ENCODE data around the gene GRID2. TPM values are rescaled to one million over a fixed set of nuclear protein-coding genes. Genes with fewer than 3 reads are reported as not detected.

GRID2 gene
- total and polyA plus RNA-seq, 2 of the 13 experiments (the other 11 are each of a cell fraction or from before 2014, with no cell fraction given): not detected

DNA sequence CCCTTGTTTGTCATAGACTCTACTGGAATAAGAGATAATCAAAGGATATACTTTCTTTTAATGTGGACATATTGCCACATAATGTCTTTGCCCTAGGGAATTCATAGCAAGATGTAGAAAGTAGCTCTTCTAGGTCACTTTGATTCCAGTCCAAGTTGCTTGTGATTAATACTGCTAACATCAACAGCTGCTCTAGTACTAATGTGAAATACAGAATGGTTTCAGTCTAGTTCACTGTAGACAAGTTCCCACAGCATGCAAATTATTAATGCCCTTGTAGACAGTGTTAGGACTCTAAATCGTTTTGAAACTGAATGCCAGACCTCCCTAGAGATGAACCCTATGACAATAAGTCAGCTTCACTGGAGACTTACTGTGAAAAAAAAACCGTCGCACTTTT lies 1030.2 kb downstream of the GRID2 start:
- H3K36me3 ChIP-seq (replicated peaks in 1 of 2; ENCODE audit: control insufficient read depth in 1 of 2, insufficient read depth in 2 of 2, low read length in 2 of 2): no peaks in the 10 kb centered on the region
- no peak overlapping the region for H2AFZ ChIP-seq (ENCODE audit: low read length)
- no peak overlapping the region for H3K27ac ChIP-seq (ENCODE audit: extremely low read length, insufficient read depth, low read length)
- no peak overlapping the region for H3K4me3 ChIP-seq (replicated peaks in 1 of 3; ENCODE audit: insufficient read depth in 1 of 3, low read depth in 2 of 3, low read length in 3 of 3)
- H3K4me2 ChIP-seq (ENCODE audit: low read depth, low read length): no peak overlapping the region
- no peaks in the 10 kb centered on the region for H3K79me2 ChIP-seq (ENCODE audit: insufficient read depth, low read length)
- H3K9me3 ChIP-seq (ENCODE audit: low read length): no peaks in the 10 kb centered on the region
- no peak for DNase-seq (ENCODE audit: low spot score)
- no peak for ATAC-seq
- 53% methylated on average over 3 of the region's 3 CpGs for WGBS (ENCODE audit: low lambda C conversion rate)
- FAIRE-seq: no peak
- intact Hi-C loops (cut with micrococcal nuclease; ENCODE audit: unreplicated experiment) (no loop called here), in situ Hi-C loops (cut with HindIII; ENCODE audit: extremely low pct_ligation_motif_present, low pct_unique_long_range_greater_than_20kb) (no loop called here)
- H3K4me1 ChIP-seq (ENCODE audit: insufficient read depth, low read length): no peaks in the 10 kb centered on the region
- TF ChIP-seq, protein P1, sequence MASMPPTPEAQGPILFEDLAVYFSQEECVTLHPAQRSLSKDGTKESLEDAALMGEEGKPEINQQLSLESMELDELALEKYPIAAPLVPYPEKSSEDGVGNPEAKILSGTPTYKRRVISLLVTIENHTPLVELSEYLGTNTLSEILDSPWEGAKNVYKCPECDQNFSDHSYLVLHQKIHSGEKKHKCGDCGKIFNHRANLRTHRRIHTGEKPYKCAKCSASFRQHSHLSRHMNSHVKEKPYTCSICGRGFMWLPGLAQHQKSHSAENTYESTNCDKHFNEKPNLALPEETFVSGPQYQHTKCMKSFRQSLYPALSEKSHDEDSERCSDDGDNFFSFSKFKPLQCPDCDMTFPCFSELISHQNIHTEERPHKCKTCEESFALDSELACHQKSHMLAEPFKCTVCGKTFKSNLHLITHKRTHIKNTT (CRISPR knock-in tag; IDR thresholded peaks at IDR 0.05): no peak
- TF ChIP-seq, protein P2, sequence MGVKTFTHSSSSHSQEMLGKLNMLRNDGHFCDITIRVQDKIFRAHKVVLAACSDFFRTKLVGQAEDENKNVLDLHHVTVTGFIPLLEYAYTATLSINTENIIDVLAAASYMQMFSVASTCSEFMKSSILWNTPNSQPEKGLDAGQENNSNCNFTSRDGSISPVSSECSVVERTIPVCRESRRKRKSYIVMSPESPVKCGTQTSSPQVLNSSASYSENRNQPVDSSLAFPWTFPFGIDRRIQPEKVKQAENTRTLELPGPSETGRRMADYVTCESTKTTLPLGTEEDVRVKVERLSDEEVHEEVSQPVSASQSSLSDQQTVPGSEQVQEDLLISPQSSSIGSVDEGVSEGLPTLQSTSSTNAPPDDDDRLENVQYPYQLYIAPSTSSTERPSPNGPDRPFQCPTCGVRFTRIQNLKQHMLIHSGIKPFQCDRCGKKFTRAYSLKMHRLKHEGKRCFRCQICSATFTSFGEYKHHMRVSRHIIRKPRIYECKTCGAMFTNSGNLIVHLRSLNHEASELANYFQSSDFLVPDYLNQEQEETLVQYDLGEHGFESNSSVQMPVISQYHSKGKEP (CRISPR knock-in tag; IDR thresholded peaks at IDR 0.05): no peak
- TF ChIP-seq, protein P3, sequence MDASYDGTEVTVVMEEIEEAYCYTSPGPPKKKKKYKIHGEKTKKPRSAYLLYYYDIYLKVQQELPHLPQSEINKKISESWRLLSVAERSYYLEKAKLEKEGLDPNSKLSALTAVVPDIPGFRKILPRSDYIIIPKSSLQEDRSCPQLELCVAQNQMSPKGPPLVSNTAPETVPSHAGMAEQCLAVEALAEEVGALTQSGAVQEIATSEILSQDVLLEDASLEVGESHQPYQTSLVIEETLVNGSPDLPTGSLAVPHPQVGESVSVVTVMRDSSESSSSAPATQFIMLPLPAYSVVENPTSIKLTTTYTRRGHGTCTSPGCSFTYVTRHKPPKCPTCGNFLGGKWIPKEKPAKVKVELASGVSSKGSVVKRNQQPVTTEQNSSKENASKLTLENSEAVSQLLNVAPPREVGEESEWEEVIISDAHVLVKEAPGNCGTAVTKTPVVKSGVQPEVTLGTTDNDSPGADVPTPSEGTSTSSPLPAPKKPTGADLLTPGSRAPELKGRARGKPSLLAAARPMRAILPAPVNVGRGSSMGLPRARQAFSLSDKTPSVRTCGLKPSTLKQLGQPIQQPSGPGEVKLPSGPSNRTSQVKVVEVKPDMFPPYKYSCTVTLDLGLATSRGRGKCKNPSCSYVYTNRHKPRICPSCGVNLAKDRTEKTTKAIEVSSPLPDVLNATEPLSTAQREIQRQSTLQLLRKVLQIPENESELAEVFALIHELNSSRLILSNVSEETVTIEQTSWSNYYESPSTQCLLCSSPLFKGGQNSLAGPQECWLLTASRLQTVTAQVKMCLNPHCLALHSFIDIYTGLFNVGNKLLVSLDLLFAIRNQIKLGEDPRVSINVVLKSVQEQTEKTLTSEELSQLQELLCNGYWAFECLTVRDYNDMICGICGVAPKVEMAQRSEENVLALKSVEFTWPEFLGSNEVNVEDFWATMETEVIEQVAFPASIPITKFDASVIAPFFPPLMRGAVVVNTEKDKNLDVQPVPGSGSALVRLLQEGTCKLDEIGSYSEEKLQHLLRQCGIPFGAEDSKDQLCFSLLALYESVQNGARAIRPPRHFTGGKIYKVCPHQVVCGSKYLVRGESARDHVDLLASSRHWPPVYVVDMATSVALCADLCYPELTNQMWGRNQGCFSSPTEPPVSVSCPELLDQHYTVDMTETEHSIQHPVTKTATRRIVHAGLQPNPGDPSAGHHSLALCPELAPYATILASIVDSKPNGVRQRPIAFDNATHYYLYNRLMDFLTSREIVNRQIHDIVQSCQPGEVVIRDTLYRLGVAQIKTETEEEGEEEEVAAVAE (CRISPR knock-in tag; IDR thresholded peaks at IDR 0.05; ENCODE audit: borderline replicate concordance): no peak
- TF ChIP-seq, protein P4, sequence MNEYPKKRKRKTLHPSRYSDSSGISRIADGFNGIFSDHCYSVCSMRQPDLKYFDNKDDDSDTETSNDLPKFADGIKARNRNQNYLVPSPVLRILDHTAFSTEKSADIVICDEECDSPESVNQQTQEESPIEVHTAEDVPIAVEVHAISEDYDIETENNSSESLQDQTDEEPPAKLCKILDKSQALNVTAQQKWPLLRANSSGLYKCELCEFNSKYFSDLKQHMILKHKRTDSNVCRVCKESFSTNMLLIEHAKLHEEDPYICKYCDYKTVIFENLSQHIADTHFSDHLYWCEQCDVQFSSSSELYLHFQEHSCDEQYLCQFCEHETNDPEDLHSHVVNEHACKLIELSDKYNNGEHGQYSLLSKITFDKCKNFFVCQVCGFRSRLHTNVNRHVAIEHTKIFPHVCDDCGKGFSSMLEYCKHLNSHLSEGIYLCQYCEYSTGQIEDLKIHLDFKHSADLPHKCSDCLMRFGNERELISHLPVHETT (CRISPR knock-in tag; conservative IDR thresholded peaks at IDR 0.05): no peak
- no peak for TF ChIP-seq ZNF781 (CRISPR knock-in tag; IDR thresholded peaks at IDR 0.05; ENCODE audit: borderline replicate concordance, not compliant biosample characterization)
- TF ChIP-seq MAFF (IDR thresholded peaks at IDR 0.05; ENCODE audit: low read depth, low read length): no peak
- no peak for TF ChIP-seq RBM39 (IDR thresholded peaks at IDR 0.05; ENCODE audit: low read depth, low read length, poor library complexity, severe bottlenecking)
- TF ChIP-seq MEF2D (CRISPR knock-in tag; IDR thresholded peaks at IDR 0.05): no peak
- TF ChIP-seq JUN (CRISPR knock-in tag; IDR thresholded peaks at IDR 0.05): no peak
- H3K9ac ChIP-seq (ENCODE audit: insufficient read depth, low read depth, low read length): no peak overlapping the region
- no TSS peak for BruUV-seq (replicated peaks)
- H4K20me1 ChIP-seq (ENCODE audit: insufficient read depth, low read length): no peaks in the 10 kb centered on the region
- POLR2A ChIA-PET: no interaction called here
- H3K27me3 ChIP-seq (ENCODE audit: control insufficient read depth in 1 of 2, insufficient read depth in 2 of 2, low read length in 2 of 2): no peaks in the 10 kb centered on the region
- CTCF ChIA-PET (ENCODE audit: low intra/inter-chr PET ratio, low total read pairs): no interaction called here

All from HepG2 (cell line).